Parathyroid adenoma (tissue), 2 donors: ENCODE results near the gene RRP8.

Source experiments
- H2AFZ ChIP-seq: fragments of 300-600 bp; sonication (generic); one replicate; pipeline ENCODE4 v1.7.0; 2017; ENCODE audit warnings: antibody characterized with exemption, mild to moderate bottlenecking
- H3K27ac ChIP-seq: fragments of 300-600 bp; sonication (generic); one replicate; pipeline ENCODE4 v1.7.0; 2017
- H3K27me3 ChIP-seq: fragments of 300-600 bp; sonication (generic); one replicate; pipeline ENCODE4 v1.7.0; 2017; ENCODE audit warnings: low read length; ENCODE audit not compliant: control insufficient read depth, insufficient read depth
- H3K36me3 ChIP-seq: fragments of 300-600 bp; sonication (generic); one replicate; pipeline ENCODE4 v1.7.0; 2017; ENCODE audit warnings: low read length; ENCODE audit not compliant: control insufficient read depth, insufficient read depth
- H3K4me1 ChIP-seq: fragments of 300-600 bp; sonication (generic); one replicate; pipeline ENCODE4 v1.7.0; 2017; ENCODE audit warnings: control low read depth
- H3K4me2 ChIP-seq: fragments of 300-600 bp; sonication (generic); one replicate; pipeline ENCODE4 v1.7.0; 2017; ENCODE audit warnings: low read length
- H3K4me3 ChIP-seq: fragments of 300-600 bp; sonication (generic); one replicate; pipeline ENCODE4 v1.7.0; 2017; ENCODE audit warnings: low read depth, low read length
- H3K79me2 ChIP-seq: fragments of 300-600 bp; sonication (generic); one replicate; pipeline ENCODE4 v1.7.0; 2017; ENCODE audit warnings: control low read depth
- H3K9ac ChIP-seq: fragments of 300-600 bp; sonication (generic); one replicate; pipeline ENCODE4 v1.7.0; 2017; ENCODE audit warnings: mild to moderate bottlenecking
- H3K9me3 ChIP-seq: fragments of 300-600 bp; sonication (generic); one replicate; pipeline ENCODE4 v1.7.0; 2017; ENCODE audit warnings: low read length; ENCODE audit not compliant: control insufficient read depth
- TF ChIP-seq, protein P1 (sequence below): fragments of 300-600 bp; sonication (generic); IDR thresholded peaks from one replicate; pipeline ENCODE4 v1.7.0; 2017; ENCODE audit warnings: antibody characterized with exemption, mild to moderate bottlenecking
- donor health status: primary hyperparathyroidism.

Gene RRP8

GRCh38 chr11:6626971-6627761 is 23.8 kb upstream of the RRP8 start:
- Histone ChIP-seq H3K4me1 (no peaks in the 10 kb centered on the region), H3K4me3 (no peak overlapping the region), H3K79me2 (no peaks in the 10 kb centered on the region), H3K9me3 (no peaks in the 10 kb centered on the region), H3K36me3 (no peaks in the 10 kb centered on the region), H3K4me2 (no peak overlapping the region), H3K9ac (no peak overlapping the region), H2AFZ (no peak overlapping the region), H3K27me3 (no peaks in the 10 kb centered on the region), H3K27ac (no peak overlapping the region)
- TF ChIP-seq, protein P1, sequence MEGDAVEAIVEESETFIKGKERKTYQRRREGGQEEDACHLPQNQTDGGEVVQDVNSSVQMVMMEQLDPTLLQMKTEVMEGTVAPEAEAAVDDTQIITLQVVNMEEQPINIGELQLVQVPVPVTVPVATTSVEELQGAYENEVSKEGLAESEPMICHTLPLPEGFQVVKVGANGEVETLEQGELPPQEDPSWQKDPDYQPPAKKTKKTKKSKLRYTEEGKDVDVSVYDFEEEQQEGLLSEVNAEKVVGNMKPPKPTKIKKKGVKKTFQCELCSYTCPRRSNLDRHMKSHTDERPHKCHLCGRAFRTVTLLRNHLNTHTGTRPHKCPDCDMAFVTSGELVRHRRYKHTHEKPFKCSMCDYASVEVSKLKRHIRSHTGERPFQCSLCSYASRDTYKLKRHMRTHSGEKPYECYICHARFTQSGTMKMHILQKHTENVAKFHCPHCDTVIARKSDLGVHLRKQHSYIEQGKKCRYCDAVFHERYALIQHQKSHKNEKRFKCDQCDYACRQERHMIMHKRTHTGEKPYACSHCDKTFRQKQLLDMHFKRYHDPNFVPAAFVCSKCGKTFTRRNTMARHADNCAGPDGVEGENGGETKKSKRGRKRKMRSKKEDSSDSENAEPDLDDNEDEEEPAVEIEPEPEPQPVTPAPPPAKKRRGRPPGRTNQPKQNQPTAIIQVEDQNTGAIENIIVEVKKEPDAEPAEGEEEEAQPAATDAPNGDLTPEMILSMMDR, result no peak

DNA sequence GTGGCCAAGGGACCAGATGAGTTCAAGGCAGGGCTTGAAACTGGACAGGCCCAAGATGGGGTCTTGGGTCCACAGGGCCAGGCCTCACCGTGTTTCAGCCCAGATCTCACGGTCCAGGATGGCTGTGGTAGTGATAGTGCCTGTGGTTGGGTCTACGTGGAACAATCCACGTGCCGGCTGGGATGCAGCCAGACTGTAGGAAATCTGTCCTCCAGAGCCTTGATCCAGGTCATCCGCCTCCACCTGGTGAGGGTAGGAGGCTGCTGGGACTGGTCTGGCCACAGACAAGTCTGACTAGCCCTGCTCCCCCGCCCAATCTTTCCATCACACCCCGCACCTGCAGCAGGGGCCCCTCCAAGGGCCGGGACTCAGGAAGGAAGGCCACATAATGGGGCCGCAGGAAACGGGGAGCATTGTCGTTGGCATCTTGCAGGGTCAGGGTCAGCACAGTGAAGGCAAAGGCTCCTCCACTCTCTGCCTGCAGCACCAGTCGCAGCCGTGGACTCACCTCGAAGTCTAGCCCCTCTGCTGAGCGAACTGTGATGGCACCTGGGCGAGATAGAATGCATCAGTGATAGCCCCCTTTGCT is 22.5 kb upstream of the RRP8 start:
- Histone ChIP-seq H3K9ac (no peak overlapping the region), H3K27ac (no peak overlapping the region), H3K27me3 (no peaks in the 10 kb centered on the region), H3K4me1 (no peaks in the 10 kb centered on the region), H2AFZ (no peak overlapping the region), H3K9me3 (no peaks in the 10 kb centered on the region), H3K4me2 (no peak overlapping the region), H3K79me2 (no peaks in the 10 kb centered on the region), H3K36me3 (no peaks in the 10 kb centered on the region), H3K4me3 (no peak overlapping the region)
- TF ChIP-seq, protein P1, result no peak

DNA sequence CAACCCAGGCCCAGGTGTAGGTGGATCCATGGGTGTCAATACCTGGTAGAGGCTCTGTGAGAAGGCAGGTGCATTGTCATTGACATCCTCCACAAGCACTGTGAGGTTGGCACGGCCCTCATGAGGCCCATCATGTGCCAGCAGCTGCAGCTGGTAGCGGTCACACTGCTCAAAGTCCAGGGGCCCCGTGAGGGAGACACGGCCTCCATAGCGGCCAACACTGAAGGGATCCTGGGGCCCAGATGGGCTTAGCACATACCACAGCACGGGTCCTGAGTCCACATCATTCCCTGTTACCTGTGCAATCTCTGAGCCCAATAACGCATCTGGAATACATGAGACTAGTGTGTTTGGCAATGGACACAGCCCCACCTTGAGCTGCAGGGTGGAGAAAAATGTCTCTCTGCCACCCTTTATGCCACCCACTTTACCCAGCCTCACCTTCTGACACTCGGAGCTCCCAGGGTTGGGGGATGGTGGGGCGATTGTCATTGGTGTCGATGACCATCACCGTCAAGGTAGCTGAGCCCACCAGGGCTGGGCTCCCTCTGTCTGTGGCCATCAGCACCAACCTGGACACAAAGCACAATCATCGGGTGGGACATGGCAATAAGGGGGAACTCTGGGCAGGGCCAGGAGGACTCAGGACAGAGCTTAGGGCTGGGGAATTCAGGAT is 21.9 kb upstream of the RRP8 start:
- H3K4me3 ChIP-seq, result no peak overlapping the region
- H3K27me3 ChIP-seq, result no peaks in the 10 kb centered on the region
- no peak overlapping the region for H3K9ac ChIP-seq
- TF ChIP-seq, protein P1, result no peak
- H3K27ac ChIP-seq, result no peak overlapping the region
- no peaks in the 10 kb centered on the region for H3K9me3 ChIP-seq
- H2AFZ ChIP-seq, result no peak overlapping the region
- no peaks in the 10 kb centered on the region for H3K79me2 ChIP-seq
- H3K4me2 ChIP-seq, result no peak overlapping the region
- no peaks in the 10 kb centered on the region for H3K4me1 ChIP-seq
- H3K36me3 ChIP-seq, result no peaks in the 10 kb centered on the region

GRCh38 chr11:6623391-6624363 is 20.3 kb upstream of the RRP8 start:
- no peaks in the 10 kb centered on the region for H3K79me2 ChIP-seq
- H2AFZ ChIP-seq, result no peak overlapping the region
- no peaks in the 10 kb centered on the region for H3K4me1 ChIP-seq
- H3K4me2 ChIP-seq, result no peak overlapping the region
- H3K9me3 ChIP-seq, result no peaks in the 10 kb centered on the region
- H3K27ac ChIP-seq, result no peak overlapping the region
- H3K36me3 ChIP-seq, result no peaks in the 10 kb centered on the region
- TF ChIP-seq, protein P1, result no peak
- H3K4me3 ChIP-seq, result no peak overlapping the region
- H3K27me3 ChIP-seq, result no peaks in the 10 kb centered on the region
- H3K9ac ChIP-seq, result no peak overlapping the region
